Activated naive CD8-positive, alpha-beta T cell (primary cell): ENCODE results near the gene MPP3.
"Not testable (repeated sequence)": the region's sequence is repeated elsewhere in the genome, so short reads cannot be mapped to it uniquely, and the experiment has no call there.

Experiments
- H3K27ac Mint-ChIP-seq: one replicate; pipeline ENCODE4 v1.8.0; 2021; ENCODE audit warnings: mixed read lengths
- H3K27me3 Mint-ChIP-seq: one replicate; pipeline ENCODE4 v1.8.0; 2021; ENCODE audit warnings: mixed read lengths
- H3K36me3 Mint-ChIP-seq: one replicate; pipeline ENCODE4 v1.8.0; 2021; ENCODE audit warnings: mixed read lengths
- H3K4me1 Mint-ChIP-seq: one replicate; pipeline ENCODE4 v1.8.0; 2021; ENCODE audit warnings: low read depth, mixed read lengths
- H3K4me3 Mint-ChIP-seq: one replicate; pipeline ENCODE4 v1.8.0; 2021; ENCODE audit warnings: mild to moderate bottlenecking, mixed read lengths
- H3K9me3 Mint-ChIP-seq: one replicate; pipeline ENCODE4 v1.8.0; 2021; ENCODE audit warnings: low read depth, mixed read lengths

Gene MPP3

GRCh38 chr17:43810823-43811222 is 22.1 kb downstream of the MPP3 start:
- Mint-ChIP-seq H3K27ac (no peak overlapping the region), H3K4me3 (no peak overlapping the region), H3K4me1 (no peaks in the 10 kb centered on the region), H3K36me3 (no peaks in the 10 kb centered on the region), H3K27me3 (peaks cover 3% of the 10 kb centered on the region), H3K9me3 (no peaks in the 10 kb centered on the region)

- Mint-ChIP-seq H3K27me3 (peaks cover 3% of the 10 kb centered on the region), H3K27ac (no peak overlapping the region), H3K9me3 (no peaks in the 10 kb centered on the region), H3K36me3 (no peaks in the 10 kb centered on the region), H3K4me3 (no peak overlapping the region), H3K4me1 (no peaks in the 10 kb centered on the region)
Observed at GRCh38 chr17:43810226-43810715, 22.7 kb downstream of the MPP3 start.

- Mint-ChIP-seq H3K36me3 (no peaks in the 10 kb centered on the region), H3K9me3 (no peaks in the 10 kb centered on the region), H3K4me1 (no peaks in the 10 kb centered on the region), H3K27ac (no peak overlapping the region), H3K4me3 (no peak overlapping the region), H3K27me3 (peaks cover 10% of the 10 kb centered on the region)
Observed at GRCh38 chr17:43809121-43809520, 23.8 kb downstream of the MPP3 start.

- no peak overlapping the region for H3K27ac Mint-ChIP-seq
- peaks cover 10% of the 10 kb centered on the region for H3K27me3 Mint-ChIP-seq
- H3K9me3 Mint-ChIP-seq, result no peaks in the 10 kb centered on the region
- no peaks in the 10 kb centered on the region for H3K4me1 Mint-ChIP-seq
- no peaks in the 10 kb centered on the region for H3K36me3 Mint-ChIP-seq
- no peak overlapping the region for H3K4me3 Mint-ChIP-seq
Observed at GRCh38 chr17:43808076-43808475, 24.9 kb downstream of the MPP3 start.

GRCh38 chr17:43805117-43805516 is 27.8 kb downstream of the MPP3 start:
- H3K4me3 Mint-ChIP-seq, result no peak overlapping the region
- no peaks in the 10 kb centered on the region for H3K4me1 Mint-ChIP-seq
- H3K36me3 Mint-ChIP-seq, result no peaks in the 10 kb centered on the region
- peaks cover 13% of the 10 kb centered on the region for H3K27me3 Mint-ChIP-seq
- no peak overlapping the region for H3K27ac Mint-ChIP-seq
- H3K9me3 Mint-ChIP-seq, result no peaks in the 10 kb centered on the region

- Mint-ChIP-seq H3K4me3 (no peak overlapping the region), H3K36me3 (no peaks in the 10 kb centered on the region), H3K27ac (no peak overlapping the region), H3K27me3 (peaks cover 19% of the 10 kb centered on the region), H3K9me3 (no peaks in the 10 kb centered on the region), H3K4me1 (no peaks in the 10 kb centered on the region)
Observed at GRCh38 chr17:43803758-43804157, 29.2 kb downstream of the MPP3 start.

GRCh38 chr17:43801844-43802243 is 31.1 kb downstream of the MPP3 start:
- H3K4me3 Mint-ChIP-seq, result no peak overlapping the region
- H3K9me3 Mint-ChIP-seq, result no peaks in the 10 kb centered on the region
- H3K36me3 Mint-ChIP-seq, result peaks cover 2% of the 10 kb centered on the region
- H3K27me3 Mint-ChIP-seq, result peaks cover 16% of the 10 kb centered on the region
- no peaks in the 10 kb centered on the region for H3K4me1 Mint-ChIP-seq
- no peak overlapping the region for H3K27ac Mint-ChIP-seq

GRCh38 chr17:43800736-43801135 is 32.2 kb downstream of the MPP3 start:
- Mint-ChIP-seq H3K27me3 (peaks cover 16% of the 10 kb centered on the region), H3K4me3 (no peak overlapping the region), H3K9me3 (no peaks in the 10 kb centered on the region), H3K27ac (no peak overlapping the region), H3K36me3 (peaks cover 2% of the 10 kb centered on the region), H3K4me1 (no peaks in the 10 kb centered on the region)

GRCh38 chr17:43799047-43799446 is 33.9 kb downstream of the MPP3 start:
- Mint-ChIP-seq H3K4me1 (no peaks in the 10 kb centered on the region), H3K36me3 (peaks cover 2% of the 10 kb centered on the region), H3K27me3 (peaks cover 9% of the 10 kb centered on the region)

DNA sequence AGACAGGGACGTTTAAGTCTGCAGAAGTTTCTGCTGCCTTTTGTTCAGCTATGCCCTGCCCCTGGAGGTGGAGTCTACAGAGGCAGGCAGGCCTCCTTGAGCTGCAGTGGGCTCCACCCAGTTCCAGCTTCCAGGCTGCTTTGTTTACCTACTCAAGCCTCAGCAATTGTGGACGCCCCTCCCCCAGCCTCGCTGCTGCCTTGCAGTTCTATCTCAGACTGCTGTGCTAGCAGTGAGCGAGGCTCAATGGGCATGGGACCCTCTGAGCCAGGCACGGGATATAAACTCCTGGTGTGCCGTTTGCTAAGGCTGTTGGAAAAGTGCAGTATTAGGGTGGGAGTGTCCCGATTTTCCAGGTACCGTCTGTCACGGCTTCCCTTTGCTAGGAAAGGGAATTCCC is 34.9 kb downstream of the MPP3 start:
- H3K4me3 Mint-ChIP-seq, H3K4me1 Mint-ChIP-seq, H3K9me3 Mint-ChIP-seq, H3K36me3 Mint-ChIP-seq, H3K27ac Mint-ChIP-seq: not testable (repeated sequence)
- peaks cover 10% of the 10 kb centered on the region for H3K27me3 Mint-ChIP-seq

More at GRCh38 chr17:43799047-43799446, 33.9 kb downstream of the MPP3 start:
- H3K9me3 Mint-ChIP-seq, result no peaks in the 10 kb centered on the region
- H3K4me3 Mint-ChIP-seq, result no peak overlapping the region
- H3K27ac Mint-ChIP-seq, result no peak overlapping the region

DNA sequence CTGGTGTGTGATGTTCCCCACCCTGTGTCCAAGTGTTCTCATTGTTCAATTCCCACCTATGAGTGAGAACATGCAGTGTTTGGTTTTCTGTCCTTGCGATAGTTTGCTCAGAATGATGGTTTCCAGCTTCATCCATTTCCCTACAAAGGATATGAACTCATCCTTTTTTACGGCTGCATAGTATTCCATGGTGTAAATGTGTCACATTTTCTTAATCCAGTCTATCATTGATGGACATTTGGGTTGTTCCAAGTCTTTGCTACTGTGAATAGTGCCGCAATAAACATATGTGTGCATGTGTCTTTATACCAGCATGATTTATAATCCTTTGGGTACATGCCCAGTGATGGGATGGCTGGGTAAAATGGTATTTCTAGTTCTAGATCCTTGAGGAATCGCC is 40.3 kb downstream of the MPP3 start:
- not testable (repeated sequence) for H3K27me3 Mint-ChIP-seq, H3K36me3 Mint-ChIP-seq, H3K4me1 Mint-ChIP-seq, H3K27ac Mint-ChIP-seq, H3K9me3 Mint-ChIP-seq, H3K4me3 Mint-ChIP-seq

DNA sequence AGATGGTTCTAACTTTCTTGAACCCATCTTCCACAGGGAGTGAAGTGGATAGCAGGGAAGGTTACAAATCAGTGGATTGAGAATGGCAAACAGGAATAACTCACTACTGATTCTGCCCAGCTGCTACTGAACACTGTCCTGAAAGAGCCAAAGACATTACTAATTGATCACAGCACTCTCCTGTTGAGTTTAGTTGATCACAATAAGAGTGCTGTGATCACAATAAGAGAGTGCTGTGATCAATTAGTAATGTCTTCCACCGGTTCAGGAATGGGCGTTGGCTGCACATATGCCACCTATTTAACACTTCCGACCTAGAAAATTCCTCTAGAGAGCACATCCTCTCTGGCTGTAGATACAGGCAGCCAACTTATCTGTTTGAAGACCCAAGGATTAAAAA is 41.4 kb downstream of the MPP3 start:
- Mint-ChIP-seq H3K9me3 (no peaks in the 10 kb centered on the region), H3K4me3 (no peak overlapping the region), H3K36me3 (no peaks in the 10 kb centered on the region), H3K4me1 (no peaks in the 10 kb centered on the region), H3K27me3 (peaks cover 1% of the 10 kb centered on the region), H3K27ac (no peak overlapping the region)

GRCh38 chr17:43790311-43790940 is 42.5 kb downstream of the MPP3 start:
- Mint-ChIP-seq H3K27me3 (peaks cover 1% of the 10 kb centered on the region), H3K36me3 (no peaks in the 10 kb centered on the region), H3K27ac (no peak overlapping the region), H3K4me1 (no peaks in the 10 kb centered on the region), H3K4me3 (no peak overlapping the region), H3K9me3 (no peaks in the 10 kb centered on the region)

GRCh38 chr17:43789482-43789881 is 43.5 kb downstream of the MPP3 start:
- Mint-ChIP-seq H3K4me1 (no peaks in the 10 kb centered on the region), H3K9me3 (no peaks in the 10 kb centered on the region), H3K4me3 (no peak overlapping the region), H3K27ac (no peak overlapping the region), H3K27me3 (peaks cover 1% of the 10 kb centered on the region), H3K36me3 (no peaks in the 10 kb centered on the region)

GRCh38 chr17:43788540-43788939 is 44.4 kb downstream of the MPP3 start:
- Mint-ChIP-seq H3K9me3 (no peaks in the 10 kb centered on the region), H3K36me3 (no peaks in the 10 kb centered on the region), H3K27me3 (peaks cover 2% of the 10 kb centered on the region), H3K4me3 (no peak overlapping the region), H3K27ac (no peak overlapping the region), H3K4me1 (no peaks in the 10 kb centered on the region)

- Mint-ChIP-seq H3K4me3 (no peak overlapping the region), H3K27ac (no peak overlapping the region), H3K27me3 (peaks cover 7% of the 10 kb centered on the region), H3K36me3 (no peaks in the 10 kb centered on the region), H3K4me1 (no peaks in the 10 kb centered on the region), H3K9me3 (no peaks in the 10 kb centered on the region)
Observed at GRCh38 chr17:43787728-43788127, 45.2 kb downstream of the MPP3 start.
